ENCODE results near the gene SLC1A2.

GRCh38 chr11:35242412-35243242 lies 176.7 kb downstream of the SLC1A2 start:
- TF ChIP-seq, protein P1, sequence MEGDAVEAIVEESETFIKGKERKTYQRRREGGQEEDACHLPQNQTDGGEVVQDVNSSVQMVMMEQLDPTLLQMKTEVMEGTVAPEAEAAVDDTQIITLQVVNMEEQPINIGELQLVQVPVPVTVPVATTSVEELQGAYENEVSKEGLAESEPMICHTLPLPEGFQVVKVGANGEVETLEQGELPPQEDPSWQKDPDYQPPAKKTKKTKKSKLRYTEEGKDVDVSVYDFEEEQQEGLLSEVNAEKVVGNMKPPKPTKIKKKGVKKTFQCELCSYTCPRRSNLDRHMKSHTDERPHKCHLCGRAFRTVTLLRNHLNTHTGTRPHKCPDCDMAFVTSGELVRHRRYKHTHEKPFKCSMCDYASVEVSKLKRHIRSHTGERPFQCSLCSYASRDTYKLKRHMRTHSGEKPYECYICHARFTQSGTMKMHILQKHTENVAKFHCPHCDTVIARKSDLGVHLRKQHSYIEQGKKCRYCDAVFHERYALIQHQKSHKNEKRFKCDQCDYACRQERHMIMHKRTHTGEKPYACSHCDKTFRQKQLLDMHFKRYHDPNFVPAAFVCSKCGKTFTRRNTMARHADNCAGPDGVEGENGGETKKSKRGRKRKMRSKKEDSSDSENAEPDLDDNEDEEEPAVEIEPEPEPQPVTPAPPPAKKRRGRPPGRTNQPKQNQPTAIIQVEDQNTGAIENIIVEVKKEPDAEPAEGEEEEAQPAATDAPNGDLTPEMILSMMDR (conservative IDR thresholded peaks at IDR 0.05; ENCODE audit: low read length): no peak
- TF ChIP-seq EZH2phosphoT487 (IDR thresholded peaks at IDR 0.05; ENCODE audit: borderline replicate concordance, low read depth, low read length): no peak
